Loucy (cell line): ENCODE measurements around the gene KIF22.

Experiments
- CTCF ChIP-seq: fragments of 200-600 bp; sonication (generic); conservative IDR thresholded peaks from 2 replicates; pipeline ENCODE4 v1.5.1; 2014; ENCODE audit warnings: mild to moderate bottlenecking, antibody characterized with exemption, low read length
- EZH2phosphoT487 ChIP-seq: fragments of 200-600 bp; IDR thresholded peaks from 2 replicates; pipeline ENCODE4 v1.6.1; 2018; ENCODE audit warnings: antibody characterized with exemption, mild to moderate bottlenecking, moderate library complexity, borderline replicate concordance

- TF ChIP-seq CTCF (no peak), EZH2phosphoT487 (no peak)
Observed at GRCh38 chr16:29849505-29849904, 59.0 kb downstream of the KIF22 start.
